Activated T-helper 2 cell treated with anti-CD3 and anti-CD28 coated beads, Interferon-gamma antibody, Interleukin-2, Interleukin-4, amounts not matched to agents 10 μg/mL and 5 μg/mL and 100 μg/mL, durations not matched to agents 14 hours and 24 hours and 36 hours (primary cell): Measurements from ENCODE around the gene TMEM240. TPM values are rescaled to one million over a fixed set of nuclear protein-coding genes. Genes with fewer than 3 reads are reported as not detected.

ENCODE experiments used
- DNase-seq: peaks from one replicate; pipeline ENCODE4 v3.0.0; 2021; ENCODE audit warnings: low spot score
- H3K27ac Mint-ChIP-seq: one replicate; pipeline ENCODE4 v1.8.0; 2021; ENCODE audit warnings: mixed read lengths
- H3K27me3 Mint-ChIP-seq: one replicate; pipeline ENCODE4 v1.8.0; 2021; ENCODE audit warnings: low read depth, mixed read lengths
- H3K36me3 Mint-ChIP-seq: one replicate; pipeline ENCODE4 v1.8.0; 2021; ENCODE audit warnings: low read depth, mixed read lengths
- H3K4me1 Mint-ChIP-seq: one replicate; pipeline ENCODE4 v1.8.0; 2021; ENCODE audit warnings: low read depth, mixed read lengths
- H3K4me3 Mint-ChIP-seq: one replicate; pipeline ENCODE4 v1.8.0; 2021; ENCODE audit warnings: low read depth, mild to moderate bottlenecking, moderate library complexity, mixed read lengths
- H3K9me3 Mint-ChIP-seq: one replicate; pipeline ENCODE4 v1.8.0; 2021; ENCODE audit warnings: mixed read lengths
- intact Hi-C: fragments of 100-400 bp; cut with micrococcal nuclease; formaldehyde crosslinking; loops from one replicate; pipeline ENCODE4 v1.15.1; 2023
- total RNA-seq: library from RNA; stranded (reverse); gene quantifications from 2 replicates; pipeline ENCODE4 v1.2.3, GENCODE V29; 2022

Gene TMEM240
- total RNA-seq, 1 donor from 2014 or later: 0.25 TPM

DNA sequence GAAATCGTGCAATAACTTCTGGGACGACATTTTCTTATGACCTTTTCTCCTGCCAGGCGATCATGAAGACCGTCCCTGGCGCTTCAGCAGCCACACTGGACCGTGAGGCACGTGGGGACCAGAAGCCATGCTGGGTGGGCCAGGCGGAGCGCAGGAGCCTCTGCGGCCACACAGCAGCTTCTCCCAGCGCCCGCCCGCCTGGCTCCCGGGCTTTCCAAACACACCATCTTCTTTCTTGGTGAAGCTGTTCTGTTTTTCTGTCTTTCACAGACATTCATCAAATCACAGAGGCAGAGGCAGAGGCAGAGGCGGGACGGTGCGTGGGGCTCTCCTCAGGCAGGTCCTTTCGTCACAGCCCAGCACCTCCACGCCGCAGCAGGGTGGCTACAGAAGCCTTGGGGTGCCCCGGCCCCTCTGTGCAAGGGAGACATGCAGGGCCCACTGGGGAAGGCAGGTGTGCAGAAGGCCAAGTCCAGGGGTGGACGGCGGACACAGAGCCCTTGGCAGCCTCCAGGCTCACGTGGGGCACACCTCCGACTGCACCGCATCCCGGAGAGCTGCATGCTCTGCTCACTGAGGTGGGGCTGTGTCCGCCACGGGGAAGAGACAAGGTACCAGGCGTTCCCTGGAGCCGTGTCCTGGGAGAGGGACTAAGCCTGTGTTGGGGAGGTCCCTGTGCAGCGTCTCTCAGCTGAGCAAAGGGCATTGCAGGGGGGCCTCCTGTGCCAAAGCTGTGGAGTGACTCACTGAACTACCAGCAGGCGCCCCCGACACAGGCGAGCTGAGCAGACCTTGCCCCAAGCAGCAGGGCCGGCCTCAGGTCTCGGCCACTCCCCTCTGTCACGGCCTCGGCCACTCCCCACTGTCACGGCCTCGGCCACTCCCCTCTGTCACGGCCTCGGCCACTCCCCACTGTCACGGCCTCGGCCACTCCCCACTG lies 2.6 kb upstream of the TMEM240 start:
- H3K4me3 Mint-ChIP-seq: no peak overlapping the region
- intact Hi-C loops: no loop called here
- H3K27ac Mint-ChIP-seq: no peak overlapping the region

DNA sequence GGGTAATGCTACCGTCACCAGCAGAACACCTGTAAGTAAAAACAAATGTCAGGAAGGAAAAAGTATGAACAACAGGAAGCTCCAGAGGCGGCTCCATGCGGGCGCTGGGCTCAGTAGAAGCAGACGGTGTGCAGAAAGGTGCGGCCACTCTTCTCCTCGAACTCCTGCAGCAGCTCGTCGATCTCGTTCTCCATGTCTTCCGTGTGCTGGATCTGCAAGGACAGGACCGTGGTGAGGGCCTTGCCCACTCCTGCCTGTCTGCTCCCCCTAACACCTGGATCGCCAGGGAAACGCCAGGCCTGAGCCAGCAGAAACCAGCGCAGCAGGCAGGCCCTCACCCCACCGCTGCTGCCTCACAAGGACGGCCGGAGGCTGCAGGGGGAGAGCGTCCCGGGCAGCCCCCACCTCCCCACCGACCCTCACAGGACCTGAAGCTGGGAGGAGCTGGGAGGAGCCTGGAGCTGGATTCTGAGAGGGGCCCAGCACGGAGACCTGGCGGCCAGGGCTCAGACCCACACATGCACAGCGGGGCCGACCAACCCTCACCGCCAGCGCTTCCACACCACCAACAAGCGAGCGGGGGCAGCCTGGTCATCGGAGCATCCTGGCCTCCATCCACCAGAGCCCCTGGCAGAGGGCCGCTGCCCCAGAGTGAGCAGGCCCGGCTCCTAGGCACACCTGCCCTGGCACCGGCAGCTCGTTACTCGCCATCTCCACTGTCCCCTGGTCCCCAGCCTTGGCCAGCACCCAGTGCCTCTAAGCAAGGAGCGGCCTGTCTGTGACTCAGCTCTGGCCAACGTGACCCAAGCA lies 1.7 kb upstream of the TMEM240 start:
- Mint-ChIP-seq H3K4me1 (no peaks in the 10 kb centered on the region), H3K27me3 (peaks cover 1% of the 10 kb centered on the region), H3K9me3 (no peaks in the 10 kb centered on the region), H3K4me3 (no peak overlapping the region), H3K36me3 (peaks cover 34% of the 10 kb centered on the region), H3K27ac (no peak overlapping the region)
- no peak for DNase-seq
- intact Hi-C loops: no loop called here

More for the DNA sequence above, 2.6 kb upstream of the TMEM240 start:
- no peaks in the 10 kb centered on the region for H3K4me1 Mint-ChIP-seq
- H3K36me3 Mint-ChIP-seq: peaks cover 40% of the 10 kb centered on the region
- no peaks in the 10 kb centered on the region for H3K9me3 Mint-ChIP-seq
- DNase-seq: no peak
- H3K27me3 Mint-ChIP-seq: peaks cover 1% of the 10 kb centered on the region

GRCh38 chr1:1540818-1541628 lies 599 bp upstream of the TMEM240 start:
- no peak for DNase-seq
- H3K27ac Mint-ChIP-seq: no peak overlapping the region
- peaks cover 34% of the 10 kb centered on the region for H3K36me3 Mint-ChIP-seq
- peaks cover 1% of the 10 kb centered on the region for H3K27me3 Mint-ChIP-seq
- H3K4me3 Mint-ChIP-seq: no peak overlapping the region
- intact Hi-C loops: no loop called here
- H3K4me1 Mint-ChIP-seq: no peaks in the 10 kb centered on the region
- H3K9me3 Mint-ChIP-seq: no peaks in the 10 kb centered on the region

DNA sequence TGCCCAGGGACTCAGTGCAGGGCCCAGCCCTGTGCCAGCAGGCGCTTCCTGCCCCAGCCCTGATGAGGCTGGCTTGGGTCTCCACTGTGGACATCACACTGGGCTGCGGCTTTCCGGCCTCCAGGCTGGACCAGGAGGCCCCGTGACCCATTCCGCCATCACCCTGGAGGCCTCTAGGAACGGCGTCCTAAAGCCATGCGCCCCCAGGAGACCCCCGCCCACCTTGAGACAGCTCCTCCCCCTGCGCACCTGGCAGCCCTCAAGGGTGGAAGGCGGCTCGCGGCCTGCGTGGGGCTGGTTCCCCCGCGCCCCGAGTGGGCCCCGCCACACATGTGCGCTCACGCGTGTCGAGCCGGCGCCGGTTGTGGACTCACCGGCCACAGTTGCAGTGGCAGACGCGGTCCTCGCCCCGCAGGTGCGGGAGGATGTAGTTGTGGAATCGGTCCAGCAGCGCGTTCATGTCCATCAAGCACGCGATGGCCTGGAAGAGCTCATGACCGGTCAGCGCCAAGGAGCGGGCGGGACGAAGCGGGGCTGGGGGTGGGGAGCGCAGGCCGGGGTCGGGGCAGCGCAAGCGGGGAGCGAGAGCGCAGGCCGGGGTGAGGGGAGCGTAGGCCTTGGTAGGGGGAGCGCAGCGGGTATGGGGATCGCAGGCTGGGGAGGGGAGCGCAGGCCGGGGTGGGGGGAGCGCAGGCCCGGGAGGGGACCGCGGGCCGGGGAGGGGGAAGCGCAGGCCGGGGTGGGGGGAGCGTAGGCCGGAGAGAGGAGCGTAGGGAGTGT lies 924 bp downstream of the TMEM240 start:
- Mint-ChIP-seq H3K4me1 (no peaks in the 10 kb centered on the region), H3K36me3 (peaks cover 23% of the 10 kb centered on the region), H3K4me3 (no peak overlapping the region), H3K27me3 (peaks cover 1% of the 10 kb centered on the region), H3K9me3 (no peaks in the 10 kb centered on the region), H3K27ac (no peak overlapping the region)
- DNase-seq: no peak
- intact Hi-C loops: no loop called here

- Mint-ChIP-seq H3K4me1 (no peaks in the 10 kb centered on the region), H3K9me3 (no peaks in the 10 kb centered on the region), H3K27ac (no peak overlapping the region), H3K36me3 (peaks cover 21% of the 10 kb centered on the region), H3K27me3 (peaks cover 1% of the 10 kb centered on the region), H3K4me3 (no peak overlapping the region)
- intact Hi-C loops: no loop called here
- DNase-seq: no peak
Measured at GRCh38 chr1:1538989-1539309, 1.5 kb downstream of the TMEM240 start.

DNA sequence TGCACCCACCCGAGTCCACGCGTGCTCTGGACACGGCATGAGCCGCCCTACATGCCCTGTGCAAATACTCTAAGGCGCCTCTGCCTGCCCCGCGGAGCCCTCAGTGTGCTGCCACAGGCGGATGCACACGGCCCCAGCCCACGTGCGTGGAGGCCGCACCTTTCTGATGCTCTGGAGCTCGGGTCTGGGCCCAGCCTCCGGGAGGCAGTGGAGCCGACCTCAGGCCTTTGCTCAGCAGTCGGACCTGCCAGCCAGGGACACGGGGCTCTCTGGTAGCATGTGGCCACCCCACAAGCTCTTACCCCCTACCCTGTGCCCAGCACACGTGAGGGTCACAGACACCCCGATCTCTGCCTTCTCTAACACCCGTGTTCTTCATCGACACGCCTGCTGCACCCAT lies 2.1 kb downstream of the TMEM240 start:
- H3K9me3 Mint-ChIP-seq: no peaks in the 10 kb centered on the region
- no peak overlapping the region for H3K4me3 Mint-ChIP-seq
- H3K27ac Mint-ChIP-seq: no peak overlapping the region
- DNase-seq: no peak
- no peaks in the 10 kb centered on the region for H3K4me1 Mint-ChIP-seq
- H3K27me3 Mint-ChIP-seq: peaks cover 1% of the 10 kb centered on the region
- peaks cover 17% of the 10 kb centered on the region for H3K36me3 Mint-ChIP-seq
- intact Hi-C loops: no loop called here

GRCh38 chr1:1537626-1538250 lies 2.7 kb downstream of the TMEM240 start:
- intact Hi-C loops: no loop called here
- no peak overlapping the region for H3K27ac Mint-ChIP-seq
- H3K36me3 Mint-ChIP-seq: peaks cover 12% of the 10 kb centered on the region
- no peak overlapping the region for H3K4me3 Mint-ChIP-seq
- H3K27me3 Mint-ChIP-seq: peaks cover 1% of the 10 kb centered on the region
- H3K9me3 Mint-ChIP-seq: no peaks in the 10 kb centered on the region
- no peaks in the 10 kb centered on the region for H3K4me1 Mint-ChIP-seq
- no peak for DNase-seq

- no peak for DNase-seq
- Mint-ChIP-seq H3K27ac (no peak overlapping the region), H3K4me3 (no peak overlapping the region), H3K9me3 (peaks cover 3% of the 10 kb centered on the region), H3K36me3 (peaks cover 12% of the 10 kb centered on the region), H3K4me1 (no peaks in the 10 kb centered on the region), H3K27me3 (peaks cover 1% of the 10 kb centered on the region)
- intact Hi-C loops: no loop called here
Measured at GRCh38 chr1:1536938-1537546, 3.4 kb downstream of the TMEM240 start.

DNA sequence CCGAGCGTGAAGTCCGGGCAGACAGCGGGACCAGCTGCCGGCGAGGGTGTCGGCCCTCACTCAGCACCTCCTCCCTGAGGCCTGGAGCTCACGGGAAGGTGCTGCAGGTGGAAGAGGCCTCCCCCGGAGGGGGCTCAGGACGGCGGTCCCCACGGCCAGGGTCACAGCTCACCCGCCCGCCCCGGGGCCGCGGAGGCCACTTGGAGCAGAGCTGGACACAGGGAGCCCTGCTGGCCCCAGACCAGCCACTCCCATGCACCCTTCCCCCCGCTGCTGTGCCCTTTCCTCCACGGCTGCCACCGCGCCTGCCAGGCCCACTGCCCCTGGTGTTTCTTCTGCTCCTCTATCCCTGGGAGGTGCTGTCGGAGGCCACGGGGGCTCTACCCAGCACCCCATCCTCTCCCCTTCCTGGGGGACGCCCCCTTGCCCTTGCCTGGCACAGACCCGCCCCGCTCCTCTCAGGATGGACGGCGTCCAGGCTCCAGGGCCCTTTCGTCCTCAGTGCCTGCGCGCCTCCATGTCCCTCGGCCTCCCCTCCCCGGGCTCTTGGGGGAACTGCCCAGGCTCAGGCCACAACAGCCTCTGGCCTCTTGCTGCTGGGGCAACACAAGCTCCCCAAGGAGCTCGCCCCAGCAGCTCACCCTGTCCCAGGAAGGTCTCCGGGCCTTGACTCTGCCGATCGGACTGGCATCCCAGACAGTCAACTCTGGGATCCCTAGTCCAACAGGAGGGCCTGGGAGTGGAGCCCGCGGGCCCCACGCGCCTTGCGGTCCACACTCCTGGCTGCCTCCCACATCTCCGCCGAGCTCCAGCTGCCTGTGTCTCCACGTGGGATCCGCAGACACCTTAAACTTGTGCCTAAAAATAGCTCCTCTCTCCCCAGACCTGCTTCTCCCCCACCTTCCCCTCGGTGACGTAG lies 4.1 kb downstream of the TMEM240 start:
- H3K27ac Mint-ChIP-seq: no peak overlapping the region

DNA sequence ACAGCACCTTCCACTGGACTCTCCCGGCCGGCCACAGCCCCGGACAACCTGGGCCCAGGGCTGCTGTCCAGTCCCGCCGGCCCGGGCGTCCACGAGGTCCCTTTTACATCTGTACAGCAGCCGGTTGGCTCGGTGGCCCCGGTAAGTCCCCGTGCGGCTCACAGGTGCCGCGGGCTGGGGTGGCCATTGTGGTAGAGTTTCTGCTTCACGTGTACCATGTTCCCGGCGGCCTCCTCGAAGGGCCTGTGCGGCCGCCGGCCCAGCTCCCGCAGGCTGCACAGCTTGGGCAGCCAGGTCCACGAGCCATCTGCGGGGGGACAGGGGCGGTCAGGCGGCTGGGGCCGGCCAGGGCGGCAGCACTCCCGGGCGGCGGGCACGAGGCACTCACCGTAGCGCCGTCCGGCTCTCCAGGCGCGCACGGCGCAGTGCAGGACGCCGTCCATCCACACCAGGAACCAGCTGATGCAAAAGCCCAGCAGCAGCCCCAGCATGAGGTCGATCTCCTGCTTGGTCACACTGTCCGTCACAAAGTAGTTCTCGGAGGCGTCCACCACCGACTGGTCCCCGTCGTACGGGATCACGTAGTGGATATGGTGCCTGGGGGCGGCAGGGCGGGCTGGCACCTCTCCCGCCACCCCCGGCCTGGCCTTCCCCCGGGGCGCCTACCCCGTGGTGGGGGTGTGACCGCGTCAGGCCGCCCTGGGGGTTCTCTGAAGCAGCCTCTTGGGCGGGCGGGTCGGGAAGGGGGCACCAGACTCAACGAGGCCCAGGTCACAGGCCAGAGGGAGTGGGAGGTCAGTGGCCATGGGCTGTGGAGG lies 5.0 kb downstream of the TMEM240 start:
- intact Hi-C loops: no loop called here
- Mint-ChIP-seq H3K9me3 (peaks cover 6% of the 10 kb centered on the region), H3K4me1 (no peaks in the 10 kb centered on the region), H3K4me3 (no peak overlapping the region), H3K27me3 (peaks cover 1% of the 10 kb centered on the region), H3K36me3 (peaks cover 15% of the 10 kb centered on the region), H3K27ac (no peak overlapping the region)
- no peak for DNase-seq

More for the DNA sequence above, 4.1 kb downstream of the TMEM240 start:
- no peak for DNase-seq
- H3K4me3 Mint-ChIP-seq: no peak overlapping the region
- intact Hi-C loops: no loop called here
- peaks cover 9% of the 10 kb centered on the region for H3K36me3 Mint-ChIP-seq
- H3K27me3 Mint-ChIP-seq: peaks cover 1% of the 10 kb centered on the region
- peaks cover 6% of the 10 kb centered on the region for H3K9me3 Mint-ChIP-seq
- no peaks in the 10 kb centered on the region for H3K4me1 Mint-ChIP-seq
